H1 (cell line): ENCODE results near the gene PSME1. TPM values are rescaled to one million over a fixed set of nuclear protein-coding genes. Genes with fewer than 3 reads are reported as not detected.

Source experiments
- E2F6 ChIP-seq: IDR thresholded peaks from 2 replicates; pipeline ENCODE4 v1.6.1; 2012; ENCODE audit warnings: inconsistent platforms
- KDM1A ChIP-seq: fragments of 200-600, 300-600 bp; sonication (generic); IDR thresholded peaks from 2 replicates; pipeline ENCODE4 v1.7.1; 2016; ENCODE audit warnings: mild to moderate bottlenecking, low read length, borderline replicate concordance
- SIN3A ChIP-seq, 2 experiments: IDR thresholded peaks in 1 of 2; conservative IDR thresholded peaks in 1 of 2; 2 replicates each; pipeline ENCODE4 v1.6.1; 2011 to 2012; ENCODE audit warnings: low read length in 2 of 2, improper control_type of control experiment in 1 of 2, low read depth in 1 of 2, mild to moderate bottlenecking in 1 of 2
- SRF ChIP-seq: IDR thresholded peaks from 2 replicates; pipeline ENCODE4 v1.6.1; 2011; ENCODE audit warnings: mild to moderate bottlenecking, low read depth, low read length, moderate library complexity
- TBP ChIP-seq: IDR thresholded peaks from 2 replicates; pipeline ENCODE4 v1.6.1; 2011; ENCODE audit warnings: low read depth, low read length, improper control_type of control experiment
- USF2 ChIP-seq: IDR thresholded peaks from 2 replicates; pipeline ENCODE4 v1.6.1; 2011; ENCODE audit warnings: low read length, improper control_type of control experiment
- polyA plus RNA-seq, 7 experiments: library from polyadenylated mRNA; depleted of rRNA in 3 of 7; stranded (reverse) in 5 of 7; unstranded in 2 of 7; fragments of >200 nt in 5 of 7; fragments of 200-250 nt in 2 of 7; gene quantifications; 1 replicate in 5 of 7; 2 replicates in 1 of 7; 4 replicates in 1 of 7; pipeline versions ENCODE4 v1.2.1 to v1.2.3, GENCODE V29; 2011 to 2013; ENCODE audit warnings: missing spikeins in 2 of 7, mixed read lengths in 2 of 7
- total RNA-seq: library from RNA; stranded (reverse); fragmentation: NEBNext Ultra II Directional; extraction: Animal tissue kit (Norgen Biotek cat#: 25700); gene quantifications from 2 replicates; pipeline ENCODE4 v1.2.1, GENCODE V29; 2021

PSME1 gene
- total and polyA plus RNA-seq, 2 of the 8 experiments (the other 6 are each of a cell fraction or from before 2014, with no cell fraction given) = 74.9 to 85.9 TPM

- no peak for TF ChIP-seq USF2
- TF ChIP-seq SRF = no peak
- no peak for TF ChIP-seq KDM1A
- TF ChIP-seq TBP = no peak
- TF ChIP-seq E2F6 = no peak
- TF ChIP-seq SIN3A (conservative IDR thresholded peaks at IDR 0.05 in 1 of 2, IDR thresholded peaks at IDR 0.05 in 1 of 2; ENCODE audit: low read depth in 1 of 2, low read length in 2 of 2) = no peak
Measured at GRCh38 chr14:24122416-24122815, 13.6 kb upstream of the PSME1 start (continued).
